NT2/D1 (cell line): Measurements from ENCODE around the gene ZNF385C.
A peak's percentile ranks its signal among the peaks of the same experiment; 100 is the strongest.

Source experiments
- DNase-seq: peaks from one replicate; pipeline ENCODE4 v3.0.0-alpha.2; 2011; ENCODE audit warnings: low read depth, low spot score
- H3K27me3 ChIP-seq: 2 replicates; pipeline ENCODE4 v1.6.0; 2011; ENCODE audit warnings: mild to moderate bottlenecking; ENCODE audit not compliant: insufficient read length, insufficient read depth
- H3K36me3 ChIP-seq: 2 replicates; pipeline ENCODE4 v1.6.1; 2011; ENCODE audit warnings: mild to moderate bottlenecking, low read length, mixed read lengths; ENCODE audit not compliant: insufficient read depth, insufficient read length
- H3K4me1 ChIP-seq: 2 replicates; pipeline ENCODE4 v1.5.1; 2011; ENCODE audit not compliant: insufficient read depth, insufficient read length
- H3K4me3 ChIP-seq: 2 replicates; pipeline ENCODE4 v1.5.1; 2011; ENCODE audit warnings: low read depth; ENCODE audit not compliant: insufficient read length
- H3K9ac ChIP-seq: 2 replicates; pipeline ENCODE4 v1.6.0; 2011; ENCODE audit warnings: low read depth; ENCODE audit not compliant: insufficient read length
- H3K9me3 ChIP-seq: 2 replicates; pipeline ENCODE4 v1.5.1; 2011; ENCODE audit warnings: mild to moderate bottlenecking, low read length; ENCODE audit not compliant: insufficient read depth
- SUZ12 ChIP-seq: IDR thresholded peaks from 2 replicates; pipeline ENCODE4 v1.6.1; 2011; ENCODE audit not compliant: insufficient read length, insufficient read depth; ENCODE audit errors: extremely low read depth
- YY1 ChIP-seq: IDR thresholded peaks from 2 replicates; pipeline ENCODE4 v1.6.1; 2011; ENCODE audit not compliant: insufficient read length, insufficient read depth
- ZNF274 ChIP-seq: IDR thresholded peaks from 2 replicates; pipeline ENCODE4 v1.6.1; 2011; ENCODE audit warnings: mild to moderate bottlenecking, low read depth, low read length

The ZNF385C gene

DNA sequence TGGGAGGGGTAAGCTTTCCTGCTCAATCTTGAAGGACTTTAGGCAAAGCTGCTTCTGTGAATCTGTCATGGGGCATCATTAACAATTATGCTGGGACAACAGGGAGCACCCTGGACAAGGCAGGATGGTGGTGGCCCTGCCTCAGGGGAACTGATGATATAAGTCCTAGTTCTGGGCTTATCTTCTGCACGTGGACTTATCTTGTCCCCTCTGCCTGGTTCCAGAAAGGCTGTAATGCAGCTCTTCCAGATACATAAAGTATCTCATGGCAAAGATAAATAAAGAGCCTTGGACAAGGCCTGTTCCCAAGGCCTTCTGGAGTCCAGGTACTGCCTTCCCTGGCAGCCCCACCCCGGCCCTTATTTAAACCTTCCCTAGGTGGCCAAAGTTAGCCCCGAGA is 6.0 kb upstream of the ZNF385C start:
- no peaks in the 10 kb centered on the region for H3K36me3 ChIP-seq
- TF ChIP-seq SUZ12 (no peak), YY1 (no peak), ZNF274 (no peak)

DNA sequence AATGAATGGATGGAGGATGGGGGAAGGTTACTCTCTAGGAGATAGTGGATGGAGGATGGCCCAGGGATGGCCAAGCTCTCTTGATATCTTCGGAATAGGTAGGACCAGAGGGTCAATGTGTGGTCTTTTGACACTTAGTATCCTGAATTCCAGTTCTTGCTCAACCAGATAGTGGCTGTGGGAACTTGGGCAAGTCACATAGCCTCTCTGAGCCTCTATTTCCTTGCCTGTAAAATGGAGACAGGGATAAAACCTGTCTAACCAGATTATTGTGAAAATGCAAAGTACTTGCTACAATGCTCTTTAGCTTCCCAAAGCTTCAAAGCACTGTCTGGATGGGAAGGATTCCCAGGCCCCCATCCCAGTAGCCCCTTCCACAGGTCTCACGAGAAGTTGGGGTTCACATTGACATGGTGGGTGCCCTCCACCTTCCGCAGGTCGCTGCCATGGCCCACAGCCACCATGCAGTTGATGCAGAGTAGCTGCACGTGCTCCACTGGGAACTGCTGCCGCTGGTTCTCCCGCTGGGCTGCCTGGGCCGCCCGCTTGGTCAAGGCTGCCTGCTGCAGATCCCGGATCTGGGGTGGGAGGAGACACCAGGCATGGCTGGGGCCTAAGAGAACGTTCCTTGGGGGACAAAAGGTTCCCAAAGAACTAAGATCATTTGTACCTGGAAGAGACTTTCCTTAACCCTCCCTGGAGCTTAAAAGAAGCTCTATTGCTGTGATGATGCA is 5.1 kb upstream of the ZNF385C start:
- TF ChIP-seq SUZ12 (no peak), ZNF274 (no peak), YY1 (no peak)
- no peak overlapping the region for H3K4me3 ChIP-seq
- no peaks in the 10 kb centered on the region for H3K36me3 ChIP-seq
- H3K4me1 ChIP-seq = peaks cover 5% of the 10 kb centered on the region
- no peaks in the 10 kb centered on the region for H3K27me3 ChIP-seq
- no peak overlapping the region for H3K9ac ChIP-seq
- DNase-seq = no peak
- no peaks in the 10 kb centered on the region for H3K9me3 ChIP-seq

More for the DNA sequence above, 6.0 kb upstream of the ZNF385C start:
- H3K27me3 ChIP-seq = no peaks in the 10 kb centered on the region
- no peak overlapping the region for H3K9ac ChIP-seq
- H3K4me1 ChIP-seq = peaks cover 11% of the 10 kb centered on the region
- no peak overlapping the region for H3K4me3 ChIP-seq
- no peaks in the 10 kb centered on the region for H3K9me3 ChIP-seq
- DNase-seq = no peak

DNA sequence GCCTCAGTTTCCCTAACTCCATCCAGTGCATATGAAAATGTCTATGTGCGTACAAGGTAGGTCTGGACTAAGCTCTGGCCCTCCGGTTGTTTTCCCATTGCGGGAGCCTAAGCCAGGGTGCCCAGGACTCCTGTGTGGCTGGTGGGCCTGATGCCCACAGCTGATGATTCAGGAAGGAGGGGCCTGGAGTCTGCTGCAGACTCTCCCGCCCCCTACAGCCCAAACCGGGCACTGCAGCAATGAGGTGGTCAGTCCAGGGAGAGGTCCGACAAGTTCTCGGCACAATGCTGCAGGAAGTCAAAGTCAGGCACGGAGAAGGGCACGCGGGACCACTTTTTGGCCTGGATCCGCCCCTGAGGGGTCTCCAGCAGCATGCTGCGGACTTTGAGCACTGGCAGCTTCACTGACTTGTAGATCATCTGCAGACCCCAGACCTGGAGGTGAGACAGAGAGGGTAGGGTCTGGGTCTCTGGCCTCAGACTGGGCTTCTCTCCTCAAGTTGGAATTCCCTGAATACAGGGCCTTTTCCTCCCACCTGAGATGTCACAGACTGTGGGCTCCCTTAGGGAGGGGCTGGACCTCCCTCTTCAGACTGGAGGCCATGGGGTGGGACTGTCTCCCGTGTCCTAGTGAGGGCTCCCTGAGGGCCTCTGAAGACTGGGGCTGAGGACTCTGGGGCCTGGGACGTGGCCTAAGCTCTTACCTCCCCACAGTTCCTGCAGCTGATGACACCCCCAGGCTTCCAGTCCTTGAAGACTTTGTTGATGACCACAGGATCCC is 3.4 kb upstream of the ZNF385C start:
- Histone ChIP-seq H3K9ac (no peak overlapping the region), H3K27me3 (peaks cover 15% of the 10 kb centered on the region), H3K9me3 (no peaks in the 10 kb centered on the region), H3K36me3 (no peaks in the 10 kb centered on the region), H3K4me1 (peaks cover 9% of the 10 kb centered on the region), H3K4me3 (no peak overlapping the region)
- DNase-seq = peak; percentile 52
- TF ChIP-seq YY1 = no peak
- no peak for TF ChIP-seq SUZ12
- TF ChIP-seq ZNF274 = no peak

DNA sequence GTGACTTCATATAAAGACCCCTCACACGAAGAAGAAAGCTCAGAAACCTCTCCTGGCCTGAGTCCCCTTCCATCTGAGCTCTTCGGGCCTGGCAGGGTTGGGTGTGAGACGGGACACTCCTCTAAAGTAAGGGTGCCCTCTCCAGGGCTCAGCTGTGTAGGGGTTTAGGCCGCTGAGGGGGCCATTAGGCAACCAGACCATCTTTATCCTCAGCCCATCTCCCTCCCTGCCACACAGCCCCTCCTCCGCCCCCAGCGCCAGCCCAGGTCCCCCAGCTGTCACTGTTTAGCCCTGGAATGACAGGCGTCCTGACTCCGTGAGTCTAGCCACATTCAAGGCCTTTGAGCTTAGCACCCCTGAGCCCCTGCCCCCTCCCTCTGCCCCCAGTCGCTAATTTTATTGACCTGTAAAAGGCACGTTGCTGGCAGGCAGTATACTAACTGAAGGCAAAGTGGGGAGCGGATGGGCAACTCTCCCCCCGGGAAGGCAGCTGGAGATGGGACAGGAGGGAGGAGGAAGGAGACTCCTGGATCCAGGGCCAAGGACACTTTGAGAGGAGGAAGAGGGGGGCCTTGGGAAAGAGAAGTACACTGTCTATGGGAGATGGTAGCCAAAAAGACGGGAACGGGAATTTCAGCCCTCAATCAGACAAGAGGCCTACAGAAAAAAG is 592 bp upstream of the ZNF385C start:
- Histone ChIP-seq H3K36me3 (no peaks in the 10 kb centered on the region), H3K9ac (no peak overlapping the region), H3K27me3 (peaks cover 15% of the 10 kb centered on the region), H3K4me3 (no peak overlapping the region), H3K9me3 (no peaks in the 10 kb centered on the region), H3K4me1 (peaks cover 16% of the 10 kb centered on the region)
- no peak for DNase-seq
- no peak for TF ChIP-seq ZNF274
- no peak for TF ChIP-seq SUZ12
- no peak for TF ChIP-seq YY1

DNA sequence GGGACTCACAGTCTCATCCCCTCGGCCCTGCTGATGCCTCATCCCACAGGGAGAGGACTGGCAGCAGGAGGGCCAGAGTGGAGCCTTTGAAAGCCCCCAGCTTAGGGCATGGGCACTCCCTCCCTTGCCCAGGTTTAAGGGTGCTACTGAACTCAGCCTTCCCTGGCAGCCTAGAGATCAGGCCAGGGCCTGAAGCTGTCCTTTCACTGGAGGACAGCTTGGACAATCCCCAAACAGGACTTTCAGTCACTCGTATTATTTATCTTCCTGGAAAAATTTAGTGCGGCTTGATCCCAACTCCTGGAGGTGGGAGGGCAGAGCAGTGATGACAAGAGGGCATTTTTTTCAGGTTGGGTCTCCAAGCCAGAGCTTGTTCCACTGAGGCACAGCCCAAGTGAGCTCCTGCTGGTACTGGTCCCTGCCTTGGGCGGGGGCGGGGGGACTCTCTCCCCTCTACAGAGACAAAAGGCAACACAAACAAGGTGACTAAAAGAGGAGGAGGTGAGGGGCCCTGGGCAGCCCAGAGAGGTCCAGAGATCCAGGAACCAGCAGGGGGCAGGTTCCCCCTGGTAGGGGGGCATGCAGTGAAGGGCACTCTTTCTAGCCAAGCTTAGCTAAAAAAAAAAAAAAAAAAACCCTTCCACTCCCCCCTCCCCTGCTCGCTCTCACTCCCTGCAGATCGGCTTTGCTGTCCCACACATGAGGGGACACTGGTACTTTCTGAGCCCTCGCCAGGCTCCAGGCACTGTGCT is 1.7 kb downstream of the ZNF385C start:
- H3K9ac ChIP-seq = no peak overlapping the region
- H3K27me3 ChIP-seq = peaks cover 15% of the 10 kb centered on the region
- no peaks in the 10 kb centered on the region for H3K9me3 ChIP-seq
- TF ChIP-seq ZNF274 = no peak
- TF ChIP-seq SUZ12 = no peak
- TF ChIP-seq YY1 = no peak
- H3K4me1 ChIP-seq = peaks cover 16% of the 10 kb centered on the region
- H3K4me3 ChIP-seq = no peak overlapping the region
- no peak for DNase-seq
- no peaks in the 10 kb centered on the region for H3K36me3 ChIP-seq

DNA sequence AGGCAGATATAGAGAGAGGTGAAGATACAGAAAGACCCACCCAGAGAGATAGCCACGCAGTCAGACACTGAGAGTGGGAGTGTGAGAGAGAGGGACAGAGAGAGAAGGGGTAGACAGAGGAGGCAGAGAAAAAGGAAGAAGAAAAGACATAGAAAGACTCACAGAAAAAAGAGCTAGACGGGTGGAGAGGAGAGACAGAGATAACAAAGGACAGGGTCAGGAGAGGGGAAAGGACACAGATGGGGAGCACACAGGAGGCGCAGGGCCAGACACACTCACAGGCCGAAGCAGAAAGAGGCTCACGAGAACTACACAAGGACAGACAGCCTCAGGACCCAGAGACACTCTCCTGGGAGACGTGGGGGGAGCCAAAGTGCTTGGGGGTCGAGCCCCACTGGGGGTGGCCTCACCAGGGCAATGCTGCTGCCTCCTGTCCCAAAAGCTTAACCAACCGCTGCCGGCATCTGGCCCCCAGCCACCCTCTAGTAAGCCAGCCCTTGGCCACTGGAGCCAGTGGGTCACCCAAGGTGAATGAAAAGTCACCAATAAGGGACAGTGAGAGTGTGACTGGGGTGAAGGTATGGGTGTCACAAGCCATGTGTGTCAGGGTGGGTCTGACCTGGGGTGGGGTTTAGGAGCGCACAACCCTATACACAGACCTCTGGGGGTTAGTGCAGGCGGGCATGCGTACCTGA is 3.8 kb downstream of the ZNF385C start:
- no peaks in the 10 kb centered on the region for H3K9me3 ChIP-seq
- peaks cover 15% of the 10 kb centered on the region for H3K27me3 ChIP-seq
- H3K4me1 ChIP-seq = peaks cover 20% of the 10 kb centered on the region
- H3K36me3 ChIP-seq = no peaks in the 10 kb centered on the region
- no peak overlapping the region for H3K4me3 ChIP-seq
- TF ChIP-seq SUZ12 = no peak
- TF ChIP-seq ZNF274 = no peak
- no peak for TF ChIP-seq YY1
- no peak overlapping the region for H3K9ac ChIP-seq
- DNase-seq = no peak
